Adrenal gland (tissue), 12 donors: ENCODE results near the gene FHOD3. TPM values are rescaled to one million over a fixed set of nuclear protein-coding genes. Genes with fewer than 3 reads are reported as not detected.

Experiments
- DNase-seq, 7 donors: peaks; one replicate each; pipeline ENCODE4 v3.0.0-alpha.2; 2019 to 2020
- H3K27ac ChIP-seq, 5 donors: fragments of 200-600 bp; sonication (generic) in 4 of 5; 1 replicate in 3 of 5; 2 replicates in 2 of 5; pipeline versions ENCODE4 v1.5.1 to v1.8.0; 2016 to 2020; ENCODE audit warnings: mild to moderate bottlenecking in 1 of 5
- H3K27me3 ChIP-seq: fragments of 200-600 bp; 2 replicates; pipeline ENCODE4 v1.8.0; 2021
- H3K36me3 ChIP-seq, 2 donors: fragments of 200-600 bp; replicated peaks in 1 of 2; 1 replicate in 1 of 2; 2 replicates in 1 of 2; pipeline versions ENCODE4 v1.5.1 to v1.8.0; 2018 to 2022
- H3K4me1 ChIP-seq, 2 donors: fragments of 200-600 bp; replicated peaks in 1 of 2; 1 replicate in 1 of 2; 2 replicates in 1 of 2; pipeline versions ENCODE4 v1.5.1 to v1.8.0; 2018 to 2021
- H3K4me3 ChIP-seq, 4 donors: fragments of 200-600 bp; sonication (generic) in 3 of 4; one replicate each; pipeline ENCODE4 v1.5.1; 2016 to 2018
- H3K9me3 ChIP-seq, 3 donors: fragments of 200-600 bp; sonication (generic) in 1 of 3; replicated peaks in 1 of 3; 1 replicate in 2 of 3; 2 replicates in 1 of 3; pipeline versions ENCODE4 v1.5.1 to v1.8.0; 2016 to 2021
- POLR2A ChIP-seq, 2 donors: fragments of 450-650 bp; IDR thresholded peaks; one replicate each; pipeline ENCODE4 v1.6.1; 2017; ENCODE audit warnings: antibody characterized with exemption in 2 of 2, mild to moderate bottlenecking in 2 of 2, moderate library complexity in 1 of 2
- WGBS, 4 donors: extraction: QIAGEN DNeasy Blood & Tissue Kit in 2 of 4; methylation state at CpG; one replicate each; pipeline versions ENCODE4 v1.1.5 to v1.1.7; 2013 to 2017; 5-methylcytosine and 5-hydroxymethylcytosine counted together
- intact Hi-C, 2 donors: fragments of 100-400 bp; cut with DNase I; formaldehyde crosslinking; loops; one replicate each; pipeline versions ENCODE4 v1.14.1 to v1.15.0; 2022 to 2023
- polyA plus RNA-seq, 3 donors: library from polyadenylated mRNA; stranded (reverse); fragments of 200-250 nt in 2 of 3; fragments of 350-450 nt in 1 of 3; fragmentation: Illumina TruSeq in 1 of 3; extraction: RNeasy Lipid Tissue Mini Kit (QIAGEN cat#74804) in 1 of 3; gene quantifications; one replicate each; pipeline ENCODE4 v1.2.3, GENCODE V29; 2013 to 2014
- total RNA-seq, 9 donors: library from RNA; depleted of rRNA in 4 of 9; stranded (reverse); fragments of >200 nt in 4 of 9; fragments of 120-200 nt in 1 of 9; fragmentation: NEBNext Ultra II Directional in 1 of 9; extraction: Animal tissue kit (Norgen Biotek cat#: 25700) in 1 of 9; gene quantifications; one replicate each; pipeline versions ENCODE4 v1.1.0 to v1.2.4, GENCODE V29; 2013 to 2023
- TF ChIP-seq, protein P1 (sequence below), 6 experiments: fragments of 450-650 bp in 4 of 6; fragments of 200-600 bp in 2 of 6; sonication (generic) in 1 of 6; IDR thresholded peaks; 1 replicate in 5 of 6; 2 replicates in 1 of 6; pipeline versions ENCODE4 v1.5.1 to v1.8.0; 2016 to 2021; ENCODE audit warnings: antibody characterized with exemption in 6 of 6, mild to moderate bottlenecking in 2 of 6, moderate library complexity in 1 of 6
- donor health status: healthy with polysubstance abuse.
- donor health status: Bipolar disorder and iron deficiency.
- donor health status: DM: yes; HTN: yes; CAD: no.
- donor health status: DM: no; HTN: no; CAD: no.
- donor health status: DM: no; HTN: no; CAD: no.
- donor health status: DM: yes; HTN: yes; CAD: no.

Gene FHOD3
- total and polyA plus RNA-seq, 12 donors = 17.5 to 87.9 (median 48.5) TPM

DNA sequence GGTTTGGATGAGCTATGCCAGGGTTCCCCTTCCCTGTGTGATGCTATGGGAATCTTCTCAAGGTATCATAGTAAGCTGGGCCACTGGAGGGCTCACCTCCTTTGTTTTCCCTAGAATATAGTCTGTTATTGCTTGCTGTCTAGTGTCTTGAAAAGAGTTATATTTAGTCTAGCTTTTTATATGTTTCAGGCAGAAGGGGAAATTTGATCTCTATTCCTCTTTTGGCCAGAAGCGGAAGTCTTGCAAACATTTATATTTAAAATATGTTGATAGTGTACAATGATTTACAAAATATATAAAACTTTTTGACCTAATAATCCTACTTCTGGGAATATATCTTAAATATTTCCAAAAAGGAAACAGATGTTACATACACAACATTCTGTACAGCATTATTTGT is 260.7 kb downstream of the FHOD3 start:
- WGBS, 4 donors = 82 to 93% (median 88%) methylated on average over 1 of the region's 1 CpG
- TF ChIP-seq, protein P1, sequence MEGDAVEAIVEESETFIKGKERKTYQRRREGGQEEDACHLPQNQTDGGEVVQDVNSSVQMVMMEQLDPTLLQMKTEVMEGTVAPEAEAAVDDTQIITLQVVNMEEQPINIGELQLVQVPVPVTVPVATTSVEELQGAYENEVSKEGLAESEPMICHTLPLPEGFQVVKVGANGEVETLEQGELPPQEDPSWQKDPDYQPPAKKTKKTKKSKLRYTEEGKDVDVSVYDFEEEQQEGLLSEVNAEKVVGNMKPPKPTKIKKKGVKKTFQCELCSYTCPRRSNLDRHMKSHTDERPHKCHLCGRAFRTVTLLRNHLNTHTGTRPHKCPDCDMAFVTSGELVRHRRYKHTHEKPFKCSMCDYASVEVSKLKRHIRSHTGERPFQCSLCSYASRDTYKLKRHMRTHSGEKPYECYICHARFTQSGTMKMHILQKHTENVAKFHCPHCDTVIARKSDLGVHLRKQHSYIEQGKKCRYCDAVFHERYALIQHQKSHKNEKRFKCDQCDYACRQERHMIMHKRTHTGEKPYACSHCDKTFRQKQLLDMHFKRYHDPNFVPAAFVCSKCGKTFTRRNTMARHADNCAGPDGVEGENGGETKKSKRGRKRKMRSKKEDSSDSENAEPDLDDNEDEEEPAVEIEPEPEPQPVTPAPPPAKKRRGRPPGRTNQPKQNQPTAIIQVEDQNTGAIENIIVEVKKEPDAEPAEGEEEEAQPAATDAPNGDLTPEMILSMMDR (IDR thresholded peaks at IDR 0.05) = no peak
- TF ChIP-seq POLR2A (IDR thresholded peaks at IDR 0.05) = no peak
- Histone ChIP-seq H3K9me3 (no peaks in the 10 kb centered on the region), H3K4me3 (no peak overlapping the region), H3K27ac (no peak overlapping the region), H3K27me3 (no peaks in the 10 kb centered on the region), H3K36me3 (no peaks in the 10 kb centered on the region), H3K4me1 (no peaks in the 10 kb centered on the region)
- no peak for DNase-seq
- intact Hi-C loops = no loop called here

DNA sequence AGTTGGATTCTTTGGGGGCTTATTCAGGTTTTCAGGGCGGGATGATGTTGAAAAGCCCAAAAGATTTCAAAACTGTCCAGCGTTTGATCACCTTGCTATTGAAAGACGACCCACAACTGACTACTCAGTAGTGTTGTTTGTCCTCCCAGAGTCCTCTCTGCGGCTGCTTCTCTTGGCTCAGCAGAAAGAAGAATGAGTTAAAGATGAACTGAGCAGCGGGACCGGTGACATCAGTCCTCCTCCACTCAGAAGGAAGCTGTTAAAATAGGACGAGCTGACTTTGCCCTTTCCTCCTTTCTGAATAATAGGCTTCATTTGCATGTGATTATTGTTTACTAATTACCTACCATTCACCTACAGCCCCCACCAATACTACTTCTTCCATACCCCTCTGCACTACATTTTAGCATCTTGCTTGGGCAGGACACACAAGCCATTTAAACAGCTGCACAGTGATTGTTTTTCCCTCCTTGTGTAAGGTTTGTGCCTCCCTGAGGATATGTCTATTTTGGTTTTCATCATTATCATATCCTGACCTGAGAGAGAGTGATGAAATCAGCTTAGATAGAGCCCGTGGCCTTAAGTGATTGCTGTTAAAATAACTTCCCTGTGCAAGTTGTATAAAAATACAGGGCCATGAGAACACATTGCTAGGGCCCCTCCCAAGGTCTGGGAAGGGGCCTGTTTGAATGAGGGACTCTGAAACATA is 261.8 kb downstream of the FHOD3 start:
- intact Hi-C loops = no loop called here
- no peak overlapping the region for H3K4me3 ChIP-seq
- no peak overlapping the region for H3K27ac ChIP-seq
- no peaks in the 10 kb centered on the region for H3K36me3 ChIP-seq
- 80 to 86% (median 82%) methylated on average over 8 of the region's 8 CpGs for WGBS, 4 donors
- no peaks in the 10 kb centered on the region for H3K9me3 ChIP-seq
- TF ChIP-seq, protein P1 (IDR thresholded peaks at IDR 0.05) = no peak
- no peak for TF ChIP-seq POLR2A (IDR thresholded peaks at IDR 0.05)
- H3K27me3 ChIP-seq = no peaks in the 10 kb centered on the region
- no peak for DNase-seq
- H3K4me1 ChIP-seq = no peaks in the 10 kb centered on the region

DNA sequence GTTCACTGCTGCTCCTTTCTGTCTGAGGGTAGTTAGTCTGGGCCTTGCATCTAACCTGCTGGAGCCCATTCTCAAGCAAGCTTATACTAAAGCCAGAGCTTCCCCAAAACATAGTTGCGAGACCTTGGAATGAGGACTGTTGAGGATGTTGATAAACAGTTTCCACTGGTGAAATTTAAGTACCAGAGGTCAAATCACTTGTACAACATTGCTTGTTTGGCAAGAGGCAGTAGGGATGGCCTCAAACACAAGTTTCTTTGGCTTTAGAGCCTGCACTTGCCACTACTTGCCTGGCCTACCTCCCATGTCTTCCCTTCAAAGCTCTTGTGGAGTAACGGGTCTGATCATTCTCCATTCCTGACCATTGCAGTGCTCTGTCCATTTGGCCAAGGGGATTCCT is 262.7 kb downstream of the FHOD3 start:
- H3K4me3 ChIP-seq = no peak overlapping the region
- no peak for TF ChIP-seq POLR2A (IDR thresholded peaks at IDR 0.05)
- TF ChIP-seq, protein P1 (IDR thresholded peaks at IDR 0.05) = no peak
- DNase-seq = no peak
- no peaks in the 10 kb centered on the region for H3K27me3 ChIP-seq
- no peak overlapping the region for H3K27ac ChIP-seq
- H3K4me1 ChIP-seq = peaks cover 0 to 8% of the 10 kb centered on the region in 2 donors
- 89 to 94% (median 91%) methylated on average over 2 of the region's 2 CpGs for WGBS, 4 donors
- intact Hi-C loops = loop anchor here in 1 of 2 donors (10.0 kb wide), 1 partner anchor 95 kb away; no protein-coding TSS in a partner anchor
- H3K9me3 ChIP-seq = no peaks in the 10 kb centered on the region
- H3K36me3 ChIP-seq = no peaks in the 10 kb centered on the region

DNA sequence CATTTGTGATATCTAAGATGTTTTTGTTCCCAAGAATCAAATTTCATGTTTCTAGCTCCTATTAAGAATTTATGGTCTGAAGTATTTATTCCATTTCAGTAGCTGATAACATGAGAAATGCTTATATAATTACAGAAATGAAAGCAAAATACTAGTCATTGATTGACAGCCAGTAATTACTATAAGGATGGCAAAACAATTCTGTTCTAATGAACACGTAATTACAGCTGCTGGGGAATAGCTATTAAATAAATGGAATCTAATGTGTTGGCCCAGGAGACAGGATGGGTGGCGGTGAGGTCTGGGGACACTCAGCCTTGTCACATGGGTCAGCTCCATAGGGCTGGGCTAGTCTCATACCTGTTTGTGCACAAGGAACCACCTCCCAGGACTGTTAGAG is 263.5 kb downstream of the FHOD3 start:
- whole genome bisulfite sequencing, 4 donors = 88 to 95% (median 94%) methylated on average over 2 of the region's 2 CpGs
- intact Hi-C loops = loop anchor here in 1 of 2 donors (10.0 kb wide), 1 partner anchor 96 kb away; no protein-coding TSS in a partner anchor

More for the DNA sequence above, 263.5 kb downstream of the FHOD3 start:
- TF ChIP-seq, protein P1 (IDR thresholded peaks at IDR 0.05) = no peak
- no peak for TF ChIP-seq POLR2A (IDR thresholded peaks at IDR 0.05)
- Histone ChIP-seq H3K4me3 (no peak overlapping the region), H3K27ac (no peak overlapping the region), H3K27me3 (no peaks in the 10 kb centered on the region), H3K9me3 (no peaks in the 10 kb centered on the region), H3K4me1 (peaks cover 0 to 11% of the 10 kb centered on the region in 2 donors), H3K36me3 (no peaks in the 10 kb centered on the region)
- no peak for DNase-seq
